Raji (cell line): ENCODE data around the gene CRYZ.

Source experiments
- POLR2A ChIP-seq: IDR thresholded peaks from 2 replicates; pipeline ENCODE4 v1.6.1; 2011; ENCODE audit warnings: low read depth, low read length, control low read depth; ENCODE audit not compliant: insufficient read depth

The CRYZ gene

DNA sequence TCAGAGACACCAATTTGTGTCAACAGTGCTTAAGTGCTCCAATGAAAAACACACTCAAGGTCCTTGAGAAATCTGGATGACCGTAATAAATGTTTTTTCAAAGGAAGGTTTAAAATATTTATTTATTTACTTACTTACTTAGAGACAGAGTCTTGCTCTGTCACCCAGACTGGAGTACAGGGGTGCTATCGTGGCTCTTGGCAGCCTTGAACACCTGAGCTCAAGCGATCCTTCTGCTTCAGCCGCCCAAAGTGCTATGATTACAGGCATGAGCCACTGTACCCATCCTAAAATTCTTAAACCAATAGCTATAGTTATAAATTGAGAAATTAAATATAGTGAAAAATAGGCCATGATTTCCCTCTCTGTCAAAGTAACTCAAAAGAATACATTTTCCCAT is 41.9 kb downstream of the CRYZ start:
- no peak for TF ChIP-seq POLR2A

DNA sequence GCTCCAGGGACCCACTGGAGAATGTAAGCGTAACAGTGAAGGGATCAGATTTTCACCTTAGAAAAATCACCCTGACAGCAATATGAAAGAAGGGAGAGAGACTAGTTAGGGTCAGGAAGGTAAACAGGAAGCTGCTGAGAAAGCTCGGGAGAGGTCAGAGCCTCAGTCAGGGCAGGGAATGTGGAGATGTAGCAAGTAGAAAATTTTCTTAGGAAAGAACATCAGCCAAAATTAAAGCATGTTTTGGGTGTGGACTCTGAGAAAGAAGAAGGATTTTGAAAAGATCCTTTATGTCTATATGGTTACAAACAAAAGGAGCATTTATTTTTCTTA is 42.5 kb downstream of the CRYZ start:
- TF ChIP-seq POLR2A: no peak

DNA sequence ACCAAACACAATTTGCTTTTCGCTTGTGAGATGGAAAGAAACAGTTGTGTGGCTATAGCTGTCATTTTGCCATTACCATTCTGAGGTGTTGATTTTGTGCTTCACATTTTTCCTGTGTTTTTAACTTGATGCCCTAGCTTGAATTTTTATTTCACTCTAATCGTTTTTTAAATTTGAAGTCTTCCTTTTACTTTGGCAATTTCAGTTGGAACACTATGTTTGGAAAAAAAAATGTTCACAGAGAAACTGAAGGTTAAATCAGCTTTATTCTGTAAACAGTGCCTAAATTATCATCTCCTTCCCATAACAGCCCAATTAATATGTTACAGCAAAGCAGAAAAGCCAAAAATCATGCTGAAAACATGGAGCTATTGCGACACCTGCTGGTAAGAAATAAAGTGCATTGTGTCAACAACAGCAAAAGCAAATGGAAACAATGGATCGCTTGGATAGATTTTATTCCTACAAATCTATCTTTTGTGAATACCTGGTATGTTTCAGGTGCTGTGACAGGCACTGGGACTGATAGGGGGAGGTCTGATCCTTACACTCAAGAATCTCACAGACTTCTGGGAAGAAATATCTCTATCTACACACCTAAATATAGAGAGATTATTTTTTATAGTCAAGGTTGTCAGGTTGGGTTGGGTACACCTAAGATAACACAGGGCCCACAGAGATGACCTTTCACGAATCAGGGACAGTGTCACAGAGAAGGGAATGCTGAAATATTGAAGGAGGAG is 43.1 kb downstream of the CRYZ start:
- no peak for TF ChIP-seq POLR2A

DNA sequence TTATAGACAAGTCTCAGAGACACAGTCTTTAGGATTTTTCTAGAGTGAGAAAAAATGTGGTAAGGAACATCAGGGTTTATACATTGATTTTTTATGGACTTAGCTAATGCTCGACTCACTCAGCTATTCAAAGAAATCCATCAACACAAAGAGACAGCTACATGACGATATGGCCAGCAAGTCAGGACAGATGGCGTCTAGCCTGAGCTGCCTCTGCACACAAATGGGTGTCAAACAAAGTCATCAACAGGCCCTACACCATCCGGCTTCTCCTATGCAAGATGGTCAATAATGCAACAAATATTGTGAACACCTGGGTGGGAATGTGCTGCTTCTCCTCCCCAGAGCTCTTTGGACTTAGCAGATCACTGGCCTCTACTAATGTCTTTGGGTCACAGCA is 45.9 kb downstream of the CRYZ start:
- TF ChIP-seq POLR2A: no peak

DNA sequence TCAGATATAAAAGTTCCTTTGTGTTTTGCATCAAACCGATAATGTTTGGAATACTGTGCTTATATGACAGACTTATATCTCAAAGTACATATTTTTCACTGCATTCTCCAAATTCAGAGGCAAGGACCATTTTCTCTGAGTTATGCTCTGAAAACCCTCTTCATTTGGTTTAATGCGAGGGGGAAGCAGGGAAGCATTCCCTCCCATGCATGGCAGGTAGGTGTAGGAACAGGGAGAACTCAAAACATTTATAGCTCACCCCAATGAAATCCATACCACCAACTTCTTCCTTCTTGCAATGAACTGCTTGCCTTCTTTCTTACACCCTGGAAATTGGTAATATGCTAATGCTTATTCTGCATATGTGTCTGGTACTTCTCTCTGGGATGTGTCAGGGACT is 48.5 kb downstream of the CRYZ start:
- TF ChIP-seq POLR2A: no peak

DNA sequence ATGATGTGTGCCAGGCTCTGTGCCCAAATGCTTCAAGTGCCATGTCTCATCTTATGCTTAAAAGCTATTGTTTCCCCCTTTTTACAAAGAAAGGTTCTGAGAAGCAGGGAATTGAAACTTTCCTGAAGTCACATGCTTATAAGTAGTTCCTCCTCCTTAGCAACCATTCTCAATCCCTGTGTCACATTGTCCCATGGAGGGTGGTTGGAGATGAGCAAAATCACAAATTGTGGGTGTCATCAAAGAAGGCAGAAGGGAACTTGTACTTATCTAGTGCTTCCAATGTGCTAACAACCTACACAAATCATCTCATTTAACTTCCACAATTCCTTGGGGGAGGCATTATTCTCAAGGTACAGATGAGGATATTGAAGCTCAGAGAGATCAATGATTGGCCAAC is 49.2 kb downstream of the CRYZ start:
- no peak for TF ChIP-seq POLR2A

DNA sequence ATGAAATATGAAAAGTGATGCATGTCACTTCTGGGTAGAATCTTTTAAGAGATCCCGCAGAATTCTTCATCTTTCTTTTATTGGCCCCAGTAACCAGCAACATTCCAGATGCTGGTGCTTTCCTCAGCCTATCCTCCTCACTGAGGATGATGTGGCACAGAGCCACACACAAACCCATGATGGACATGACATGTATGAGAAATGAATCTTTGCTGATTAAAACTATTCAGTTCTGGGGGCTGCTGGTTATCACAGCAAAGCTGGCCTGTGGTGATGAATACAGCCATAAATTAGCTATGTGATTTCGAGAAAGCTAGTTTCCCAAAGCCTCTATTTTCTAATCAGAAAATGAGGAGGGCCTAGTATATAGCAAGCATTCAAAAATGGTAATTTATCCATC is 51.0 kb downstream of the CRYZ start:
- no peak for TF ChIP-seq POLR2A

DNA sequence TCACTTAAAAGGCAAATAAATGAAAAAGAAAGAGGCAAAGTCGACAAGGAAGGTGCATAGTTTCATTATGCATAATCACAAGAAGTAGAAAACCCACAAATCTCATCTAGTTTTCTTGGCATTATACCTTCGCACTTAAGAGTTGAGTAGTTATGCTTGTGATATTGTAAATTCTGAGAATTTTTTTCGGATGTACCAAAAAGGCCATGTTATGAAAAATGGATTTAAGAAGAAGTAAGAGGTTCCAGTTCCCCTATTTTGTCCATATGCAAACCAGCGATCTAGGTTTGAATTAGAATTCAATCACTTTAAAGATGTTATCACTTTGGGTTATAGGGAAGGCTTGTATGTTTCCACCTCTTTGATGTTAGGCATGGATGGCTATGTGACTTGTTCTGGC is 51.4 kb downstream of the CRYZ start:
- no peak for TF ChIP-seq POLR2A

DNA sequence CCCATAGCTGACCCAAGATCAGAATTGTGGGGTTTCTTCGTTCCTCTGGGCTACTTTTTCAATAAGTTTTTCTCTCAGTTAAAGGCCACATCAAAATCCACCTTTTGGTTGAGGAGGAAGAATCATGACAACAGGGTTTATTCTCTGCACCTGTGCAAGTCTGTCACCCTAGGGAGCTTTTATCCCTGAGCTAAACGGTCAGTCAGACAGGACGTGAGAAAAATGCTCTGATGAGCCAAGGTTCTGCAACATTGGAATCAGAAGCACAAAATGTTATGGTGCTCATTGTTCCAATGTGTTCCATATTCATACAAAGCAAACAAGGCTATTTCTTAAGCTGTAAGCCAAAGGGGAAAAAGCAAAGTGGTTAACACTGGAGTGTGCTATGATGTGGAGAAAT is 51.8 kb downstream of the CRYZ start:
- TF ChIP-seq POLR2A: no peak

DNA sequence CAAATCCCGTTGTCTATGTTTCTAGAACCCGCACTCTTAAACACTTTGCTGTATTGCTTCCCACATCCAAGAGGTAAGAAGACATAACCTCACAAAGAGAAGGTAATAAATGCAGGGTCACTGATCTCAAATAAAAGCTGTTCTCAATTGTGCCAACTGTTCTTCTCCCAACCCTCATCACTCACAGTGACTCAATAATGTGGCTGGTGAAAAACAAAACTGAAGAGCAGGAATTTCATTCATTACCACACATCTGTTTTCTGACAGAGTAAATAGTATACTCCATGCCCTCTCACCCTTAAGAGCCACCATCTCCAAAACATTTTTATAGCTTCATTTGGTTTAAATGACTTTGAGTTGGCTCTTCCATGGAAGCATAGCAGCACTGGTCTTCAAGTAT is 53.0 kb downstream of the CRYZ start:
- TF ChIP-seq POLR2A: no peak

DNA sequence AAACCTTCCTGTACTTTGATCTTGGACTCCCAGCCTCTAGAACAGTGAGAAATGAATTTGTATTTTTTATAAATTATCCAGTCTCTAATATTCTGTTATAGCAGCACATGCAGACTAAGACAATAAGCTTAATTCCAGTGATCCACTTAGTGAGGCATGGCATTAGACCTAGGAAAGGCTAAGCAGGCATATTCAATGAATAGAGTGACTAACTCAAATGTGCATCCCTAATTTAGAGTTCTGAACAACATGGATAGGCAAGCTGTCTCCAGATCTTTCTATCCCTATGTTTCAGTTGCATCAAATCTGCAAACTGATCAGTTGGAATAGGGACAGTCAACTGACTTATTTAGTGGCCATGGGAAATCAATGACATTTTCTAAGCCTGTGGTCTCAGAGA is 54.9 kb downstream of the CRYZ start:
- TF ChIP-seq POLR2A: no peak

DNA sequence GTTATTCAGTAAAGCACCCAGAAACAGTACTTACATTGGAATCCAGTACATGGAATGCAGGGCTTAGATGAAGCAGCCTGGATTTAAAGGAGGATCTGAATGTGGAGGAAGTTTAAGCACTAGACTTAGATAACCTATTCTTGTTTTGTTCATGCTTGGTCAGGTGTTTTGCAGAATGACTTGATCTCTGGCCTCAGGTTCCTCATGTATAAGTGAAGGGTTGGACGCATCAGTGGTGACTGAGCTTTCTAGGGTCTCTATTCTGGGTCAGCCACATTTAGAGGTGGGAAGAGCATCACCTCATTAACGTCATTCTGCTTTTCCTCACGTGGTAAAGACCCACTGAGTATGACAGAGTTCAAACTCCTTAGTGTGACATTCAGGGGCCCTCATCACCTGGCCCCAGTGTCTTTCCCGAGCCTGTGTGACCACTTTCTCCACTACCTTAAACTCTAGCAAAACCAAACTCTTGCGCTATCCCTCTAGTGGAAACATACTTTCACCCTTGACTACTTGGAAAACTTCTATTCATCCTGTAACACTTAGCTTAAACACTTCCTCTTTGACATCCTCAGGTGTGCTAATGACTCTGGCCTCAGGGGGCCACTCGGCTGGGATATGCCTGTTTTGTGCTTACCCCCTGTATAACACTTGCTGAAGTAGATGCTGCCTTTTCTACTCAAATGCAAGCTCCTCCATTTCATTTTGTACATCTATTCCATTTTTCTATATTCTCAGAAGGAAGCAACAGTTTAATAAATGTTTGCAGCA is 58.4 kb downstream of the CRYZ start:
- no peak for TF ChIP-seq POLR2A

DNA sequence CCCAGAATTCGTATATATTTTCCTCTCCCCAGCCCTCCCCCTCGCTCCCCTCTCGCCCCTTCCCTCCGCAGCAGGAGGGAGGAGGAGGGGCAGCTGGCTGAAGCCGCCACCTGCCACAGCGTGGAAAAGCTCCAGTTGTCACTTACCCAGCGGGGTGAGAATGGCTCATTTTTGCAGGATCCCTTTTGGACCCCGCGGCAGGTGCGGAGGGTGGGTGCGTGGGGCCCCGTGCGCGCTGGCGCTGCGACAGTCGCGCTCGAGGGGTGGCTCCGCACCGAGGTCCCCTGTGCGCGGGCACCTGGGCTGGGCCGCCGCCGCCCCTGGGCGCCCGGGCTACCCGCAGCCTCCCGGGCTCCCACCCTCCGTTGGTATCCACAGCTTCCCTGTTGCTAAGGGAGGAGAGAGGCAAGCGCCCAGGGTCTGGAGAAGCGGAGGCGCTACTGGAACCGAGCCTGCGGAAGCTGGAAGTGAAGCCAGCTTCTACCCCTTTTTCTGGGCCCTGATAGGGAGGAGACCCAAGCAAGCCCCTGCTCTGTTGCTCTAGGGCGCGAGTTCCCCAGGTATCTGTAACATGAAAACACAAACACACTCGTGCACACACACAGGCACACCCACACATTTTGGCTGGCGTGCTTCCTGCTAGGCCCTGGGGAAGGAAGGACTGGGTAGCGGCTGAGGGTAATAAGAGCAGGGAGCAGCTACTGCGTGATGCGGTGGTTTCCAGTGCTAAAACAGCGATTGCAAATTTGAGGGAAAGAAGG is 59.3 kb downstream of the CRYZ start, which contains the start of gene ERICH3:
TSS of gene ERICH3 (minus strand) at position 442 of the 761 bp plus-strand sequence. CDS start at position 169, 273 bp downstream.
- no peak for TF ChIP-seq POLR2A
